Fibroblast of mammary gland (primary cell): ENCODE results near the gene SLC38A5.

Experiments used
- DNase-seq: peaks from one replicate; pipeline ENCODE4 v3.0.0-alpha.2; 2010; ENCODE audit warnings: low read depth
- H3K4me3 ChIP-seq: 2 replicates; pipeline ENCODE4 v1.5.1; 2011; ENCODE audit warnings: low read depth, mild to moderate bottlenecking, low read length, moderate library complexity; ENCODE audit not compliant: control insufficient read depth
- CTCF ChIP-seq: conservative IDR thresholded peaks from 2 replicates; pipeline ENCODE4 v1.5.1; 2011; ENCODE audit warnings: low read depth, low read length, inconsistent platforms; ENCODE audit not compliant: control insufficient read depth, insufficient read depth

The SLC38A5 gene

GRCh38 chrX:48466696-48467095 is 3.4 kb downstream of the SLC38A5 start:
- TF ChIP-seq CTCF = peak; percentile 16
- H3K4me3 ChIP-seq = no peak overlapping the region
- no peak for DNase-seq

GRCh38 chrX:48465336-48465933 is 4.6 kb downstream of the SLC38A5 start:
- no peak overlapping the region for H3K4me3 ChIP-seq
- peak; percentile 94 for DNase-seq
- TF ChIP-seq CTCF = no peak

GRCh38 chrX:48461830-48462229 is 8.2 kb downstream of the SLC38A5 start:
- TF ChIP-seq CTCF = no peak
- no peak overlapping the region for H3K4me3 ChIP-seq
- peak; percentile 60 for DNase-seq

- no peak overlapping the region for H3K4me3 ChIP-seq
- no peak for TF ChIP-seq CTCF
- DNase-seq = no peak
These were observed 9.5 kb downstream of the SLC38A5 start for GRCh38 chrX:48460606-48461005.

GRCh38 chrX:48460031-48460430 is 10.0 kb downstream of the SLC38A5 start:
- H3K4me3 ChIP-seq = no peak overlapping the region
- DNase-seq = no peak
- TF ChIP-seq CTCF = no peak

GRCh38 chrX:48459483-48459882 is 10.6 kb downstream of the SLC38A5 start:
- DNase-seq = no peak
- H3K4me3 ChIP-seq = no peak overlapping the region
- no peak for TF ChIP-seq CTCF

- DNase-seq = no peak
- no peak overlapping the region for H3K4me3 ChIP-seq
- TF ChIP-seq CTCF = no peak
These were observed 11.3 kb downstream of the SLC38A5 start for GRCh38 chrX:48458711-48459110.
